Stomach (tissue), 4 donors: ENCODE results near the gene RGS6.

Source experiments
- POLR2A ChIP-seq, 4 donors: fragments of 450-650 bp; IDR thresholded peaks; one replicate each; pipeline ENCODE4 v1.6.1; 2016; ENCODE audit warnings: antibody characterized with exemption in 4 of 4, control low read depth in 2 of 4, mild to moderate bottlenecking in 1 of 4, moderate library complexity in 1 of 4
- TF ChIP-seq, protein P1 (sequence below), 7 experiments: fragments of 450-650 bp in 4 of 7; fragments of 200-600 bp in 3 of 7; sonication (generic) in 3 of 7; IDR thresholded peaks; one replicate each; pipeline ENCODE4 v1.5.1; 2016 to 2019; ENCODE audit warnings: antibody characterized with exemption in 7 of 7, control low read depth in 2 of 7, mild to moderate bottlenecking in 1 of 7

GRCh38 chr14:71967704-71968103 lies 35.5 kb downstream of the RGS6 start:
- TF ChIP-seq, protein P1, sequence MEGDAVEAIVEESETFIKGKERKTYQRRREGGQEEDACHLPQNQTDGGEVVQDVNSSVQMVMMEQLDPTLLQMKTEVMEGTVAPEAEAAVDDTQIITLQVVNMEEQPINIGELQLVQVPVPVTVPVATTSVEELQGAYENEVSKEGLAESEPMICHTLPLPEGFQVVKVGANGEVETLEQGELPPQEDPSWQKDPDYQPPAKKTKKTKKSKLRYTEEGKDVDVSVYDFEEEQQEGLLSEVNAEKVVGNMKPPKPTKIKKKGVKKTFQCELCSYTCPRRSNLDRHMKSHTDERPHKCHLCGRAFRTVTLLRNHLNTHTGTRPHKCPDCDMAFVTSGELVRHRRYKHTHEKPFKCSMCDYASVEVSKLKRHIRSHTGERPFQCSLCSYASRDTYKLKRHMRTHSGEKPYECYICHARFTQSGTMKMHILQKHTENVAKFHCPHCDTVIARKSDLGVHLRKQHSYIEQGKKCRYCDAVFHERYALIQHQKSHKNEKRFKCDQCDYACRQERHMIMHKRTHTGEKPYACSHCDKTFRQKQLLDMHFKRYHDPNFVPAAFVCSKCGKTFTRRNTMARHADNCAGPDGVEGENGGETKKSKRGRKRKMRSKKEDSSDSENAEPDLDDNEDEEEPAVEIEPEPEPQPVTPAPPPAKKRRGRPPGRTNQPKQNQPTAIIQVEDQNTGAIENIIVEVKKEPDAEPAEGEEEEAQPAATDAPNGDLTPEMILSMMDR (IDR thresholded peaks at IDR 0.05): no peak
- TF ChIP-seq POLR2A (IDR thresholded peaks at IDR 0.05): no peak
